OCI-LY7 (cell line): ENCODE measurements around the gene CRACDL. TPM values are rescaled to one million over a fixed set of nuclear protein-coding genes. Genes with fewer than 3 reads are reported as not detected.

ENCODE experiments used
- BruUV-seq: library from RNA; stranded (reverse); fragments of 400-500 nt; replicated peaks from 2 replicates; lab custom pipeline; 2021; lab: Mats Ljungman, UMichigan
- CTCF ChIA-PET: fragments of 300-600 bp; sonication (Branson Sonifier 250); formaldehyde crosslinking; loops from one replicate; lab custom pipeline; 2022; ENCODE audit warnings: antibody characterized with exemption; ENCODE audit not compliant: unreplicated experiment; lab: Charles Lee
- POLR2A ChIA-PET: fragments of 300-600 bp; sonication (Branson Sonifier 250); formaldehyde crosslinking; loops from one replicate; lab custom pipeline; 2022; ENCODE audit warnings: antibody characterized with exemption; lab: Charles Lee
- DNase-seq: peaks from one replicate; pipeline ENCODE4 v3.0.0-alpha.2; 2015; ENCODE audit warnings: low spot score
- H2AFZ ChIP-seq: fragments of 200-600 bp; sonication (generic), shearing (Covaris generic); 2 replicates; pipeline ENCODE4 v1.6.1; 2014; ENCODE audit warnings: mild to moderate bottlenecking, antibody characterized with exemption, low read length, moderate library complexity
- H3K27ac ChIP-seq: fragments of 200-600 bp; sonication (generic); 2 replicates; pipeline ENCODE4 v1.5.1; 2014; ENCODE audit warnings: mixed run types, low read depth, mild to moderate bottlenecking, moderate library complexity, low read length, inconsistent platforms; ENCODE audit not compliant: poor library complexity, severe bottlenecking
- H3K36me3 ChIP-seq: fragments of 200-600 bp; sonication (generic); 2 replicates; pipeline ENCODE4 v1.6.1; 2014; ENCODE audit warnings: mild to moderate bottlenecking, antibody characterized with exemption, low read length, moderate library complexity, mixed read lengths; ENCODE audit not compliant: insufficient read depth
- H3K4me1 ChIP-seq: fragments of 200-600 bp; sonication (generic); 2 replicates; pipeline ENCODE4 v1.5.1; 2014; ENCODE audit warnings: mild to moderate bottlenecking, low read length; ENCODE audit not compliant: insufficient read depth, poor library complexity, severe bottlenecking
- H3K4me2 ChIP-seq: fragments of 200-600 bp; sonication (generic); 2 replicates; pipeline ENCODE4 v1.6.1; 2014; ENCODE audit warnings: mild to moderate bottlenecking, low read length
- H3K4me3 ChIP-seq: fragments of 200-600 bp; sonication (generic); 2 replicates; pipeline ENCODE4 v1.5.1; 2014; ENCODE audit warnings: mild to moderate bottlenecking, low read depth, low read length; ENCODE audit not compliant: poor library complexity, severe bottlenecking
- H3K79me2 ChIP-seq: fragments of 200-600 bp; sonication (generic); 2 replicates; pipeline ENCODE4 v1.6.1; 2016; ENCODE audit warnings: low read depth, mild to moderate bottlenecking, low read length, moderate library complexity, mixed read lengths; ENCODE audit not compliant: insufficient read depth
- H3K9me2 ChIP-seq: fragments of 200-600 bp; sonication (generic); 2 replicates; pipeline ENCODE4 v1.6.1; 2016; ENCODE audit warnings: mild to moderate bottlenecking, low read length, mixed read lengths; ENCODE audit not compliant: insufficient read depth
- H3K9me3 ChIP-seq: fragments of 200-600 bp; sonication (generic); 2 replicates; pipeline ENCODE4 v1.6.1; 2014; ENCODE audit warnings: mild to moderate bottlenecking, mixed run types, low read length, mixed read lengths
- H4K20me1 ChIP-seq: fragments of 200-600 bp; sonication (generic); 2 replicates; pipeline ENCODE4 v1.6.1; 2014; ENCODE audit warnings: mild to moderate bottlenecking, antibody characterized with exemption, low read length, moderate library complexity, mixed read lengths; ENCODE audit not compliant: insufficient read depth
- CTCF ChIP-seq: fragments of 200-600 bp; sonication (generic); conservative IDR thresholded peaks from 2 replicates; pipeline ENCODE4 v1.5.1; 2014; ENCODE audit warnings: mild to moderate bottlenecking, antibody characterized with exemption, low read length, moderate library complexity, mixed read lengths
- EZH2phosphoT487 ChIP-seq: fragments of 200-600 bp; sonication (generic); IDR thresholded peaks from 2 replicates; pipeline ENCODE4 v1.6.1; 2018; ENCODE audit warnings: low read depth, borderline replicate concordance, mild to moderate bottlenecking, mixed run types, antibody characterized with exemption, low read length, moderate library complexity, mixed read lengths
- intact Hi-C: fragments of 100-400 bp; cut with micrococcal nuclease; formaldehyde crosslinking; loops from one replicate; pipeline ENCODE4 v1.10.0; 2022; ENCODE audit not compliant: unreplicated experiment
- small RNA-seq: library from RNA; depleted of rRNA; stranded (forward); fragments of <200 nt; gene quantifications from one replicate; pipeline ENCODE3, GENCODE V24; 2014
- total RNA-seq, 2 experiments: library from RNA; depleted of rRNA in 1 of 2; stranded (reverse); fragments of >200 nt in 1 of 2; shearing (Covaris generic) in 1 of 2; gene quantifications; 2 replicates each; pipeline ENCODE4 v1.2.3, GENCODE V29; 2014 to 2022

Gene CRACDL
- total RNA-seq, 2 experiments from 2014 or later = 0.03 to 0.13 TPM

GRCh38 chr2:98744595-98744994 lies 191.4 kb downstream of the CRACDL start:
- BruUV-seq = no TSS peak
- no peak for DNase-seq
- Histone ChIP-seq H3K4me3 (no peak overlapping the region), H2AFZ (no peak overlapping the region), H3K4me1 (peaks cover 21% of the 10 kb centered on the region), H4K20me1 (no peaks in the 10 kb centered on the region), H3K9me2 (no peaks in the 10 kb centered on the region), H3K4me2 (no peak overlapping the region), H3K79me2 (no peaks in the 10 kb centered on the region), H3K9me3 (no peaks in the 10 kb centered on the region), H3K36me3 (no peaks in the 10 kb centered on the region; the same call in 1 of the 2 replicates), H3K27ac (no peak overlapping the region)
- ChIA-PET POLR2A (interaction anchor here (1.2 kb wide), 1 partner anchor 88 kb away, joined by 6 read pairs; no protein-coding TSS in a partner anchor), CTCF (no interaction called here)
- intact Hi-C loops = no loop called here
- TF ChIP-seq CTCF (no peak), EZH2phosphoT487 (no peak)

Small RNA genes within 50 kb of the gene (small RNA-seq; reads per million reads assigned to genes)
- 0.16 reads per million for gene RNU4-84P
- not detected for gene RNU7-46P

Other genes starting within 250 kb of the CRACDL start
- gene MGAT4A, start 205.1 kb downstream of the CRACDL start, total RNA-seq (2014; rRNA removed; shearing (Covaris generic)) = 7.7 and 10.1 TPM in 2 replicates
- gene MGAT4A, start 205.1 kb downstream of the CRACDL start, total RNA-seq (2022) = 9.5 and 15.4 TPM in 2 replicates
- 0.25 and 0.31 TPM in 2 replicates for gene C2orf15, start 205.5 kb upstream of the CRACDL start, total RNA-seq (2014; rRNA removed; shearing (Covaris generic))
- gene C2orf15, start 205.5 kb upstream of the CRACDL start, total RNA-seq (2022) = 1.3 and 2.1 TPM in 2 replicates
- 3.8 and 13.3 TPM in 2 replicates for gene TSGA10, start 218.7 kb upstream of the CRACDL start, total RNA-seq (2014; rRNA removed; shearing (Covaris generic))
- gene TSGA10, start 218.7 kb upstream of the CRACDL start, total RNA-seq (2022) = 10.8 and 14.1 TPM in 2 replicates
- 7.9 and 12.5 TPM in 2 replicates for gene LIPT1, start 218.7 kb upstream of the CRACDL start, total RNA-seq (2014; rRNA removed; shearing (Covaris generic))
- 11.9 and 12.7 TPM in 2 replicates for gene LIPT1, start 218.7 kb upstream of the CRACDL start, total RNA-seq (2022)
- gene MITD1, start 244.8 kb upstream of the CRACDL start, total RNA-seq (2014; rRNA removed; shearing (Covaris generic)) = 35.9 and 40.2 TPM in 2 replicates
- gene MITD1, start 244.8 kb upstream of the CRACDL start, total RNA-seq (2022) = 34.2 and 34.6 TPM in 2 replicates
- 27.7 and 30.9 TPM in 2 replicates for gene MRPL30, start 245.0 kb upstream of the CRACDL start, total RNA-seq (2014; rRNA removed; shearing (Covaris generic))
- gene MRPL30, start 245.0 kb upstream of the CRACDL start, total RNA-seq (2022) = 28.8 and 31.4 TPM in 2 replicates